H1 (cell line): ENCODE measurements around the gene JPH2. TPM values are rescaled to one million over a fixed set of nuclear protein-coding genes. Genes with fewer than 3 reads are reported as not detected.

Source experiments
- CHD7 ChIP-seq: fragments of 300-600 bp; sonication (generic); IDR thresholded peaks from 2 replicates; pipeline ENCODE4 v1.7.1; 2012; ENCODE audit warnings: low read length, moderate library complexity, mild to moderate bottlenecking, inconsistent platforms; ENCODE audit not compliant: insufficient replicate concordance
- EGR1 ChIP-seq: IDR thresholded peaks from 2 replicates; pipeline ENCODE4 v1.6.1; 2011; ENCODE audit warnings: low read depth, low read length, borderline replicate concordance
- GABPA ChIP-seq: IDR thresholded peaks from 2 replicates; pipeline ENCODE4 v1.6.1; 2011; ENCODE audit warnings: mild to moderate bottlenecking, low read length, moderate library complexity, borderline replicate concordance; ENCODE audit not compliant: insufficient read depth
- NANOG ChIP-seq: IDR thresholded peaks from 2 replicates; pipeline ENCODE4 v1.6.1; 2011; ENCODE audit warnings: low read length, low read depth, mild to moderate bottlenecking, inconsistent platforms; ENCODE audit not compliant: insufficient read depth, poor library complexity, severe bottlenecking
- POLR2A ChIP-seq, 2 experiments: IDR thresholded peaks; 1 replicate in 1 of 2; 2 replicates in 1 of 2; pipeline ENCODE4 v1.6.1; 2011; ENCODE audit warnings: low read depth in 2 of 2, low read length in 2 of 2, mild to moderate bottlenecking in 2 of 2; ENCODE audit errors: control extremely low read depth in 1 of 2
- POLR2AphosphoS5 ChIP-seq: IDR thresholded peaks from 2 replicates; pipeline ENCODE4 v1.6.1; 2011; ENCODE audit warnings: low read depth, low read length
- RBBP5 ChIP-seq: IDR thresholded peaks from 2 replicates; pipeline ENCODE4 v1.7.1; 2012; ENCODE audit warnings: low read depth, mild to moderate bottlenecking, inconsistent platforms, low read length, moderate library complexity, borderline replicate concordance
- SP1 ChIP-seq: IDR thresholded peaks from 2 replicates; pipeline ENCODE4 v1.6.1; 2011; ENCODE audit warnings: low read depth, low read length
- TAF1 ChIP-seq: IDR thresholded peaks from 2 replicates; pipeline ENCODE4 v1.6.1; 2011; ENCODE audit warnings: mild to moderate bottlenecking, low read depth, low read length
- TEAD4 ChIP-seq: IDR thresholded peaks from 2 replicates; pipeline ENCODE4 v1.6.1; 2012; ENCODE audit warnings: low read depth, low read length, inconsistent platforms, mixed read lengths
- polyA plus RNA-seq, 7 experiments: library from polyadenylated mRNA; depleted of rRNA in 3 of 7; stranded (reverse) in 5 of 7; unstranded in 2 of 7; fragments of >200 nt in 5 of 7; fragments of 200-250 nt in 2 of 7; gene quantifications; 1 replicate in 5 of 7; 2 replicates in 1 of 7; 4 replicates in 1 of 7; pipeline versions ENCODE4 v1.2.1 to v1.2.3, GENCODE V29; 2011 to 2013; ENCODE audit warnings: missing spikeins in 2 of 7, mixed read lengths in 2 of 7
- total RNA-seq: library from RNA; stranded (reverse); fragmentation: NEBNext Ultra II Directional; extraction: Animal tissue kit (Norgen Biotek cat#: 25700); gene quantifications from 2 replicates; pipeline ENCODE4 v1.2.1, GENCODE V29; 2021
- TF ChIP-seq, protein P1 (sequence below): IDR thresholded peaks from 2 replicates; pipeline ENCODE4 v1.6.1; 2011; ENCODE audit warnings: low read length, improper control_type of control experiment

Gene JPH2
- total and polyA plus RNA-seq, 2 of the 8 experiments (the other 6 are each of a cell fraction or from before 2014, with no cell fraction given): 0.59 to 1.3 TPM

DNA sequence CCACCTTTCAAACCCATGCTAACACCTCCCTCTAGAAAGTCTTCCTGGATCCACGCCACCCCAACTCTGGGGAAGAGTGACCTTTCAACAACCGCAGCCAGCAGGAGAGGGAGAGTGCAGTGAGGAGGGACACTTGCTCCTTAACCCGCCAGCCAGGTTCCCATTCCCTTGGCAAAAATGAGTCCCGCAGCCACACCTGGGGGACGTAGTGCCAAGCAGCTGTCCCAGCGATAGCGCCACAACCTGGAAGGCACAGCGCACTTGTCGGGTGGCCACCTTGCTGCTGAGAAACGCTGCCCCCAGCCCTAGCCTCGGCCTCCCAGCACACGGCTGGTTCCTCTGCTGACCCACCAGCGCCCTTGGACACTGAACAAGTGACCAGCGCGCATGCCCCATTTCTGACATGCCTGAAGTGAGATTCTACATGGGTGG is 119.3 kb downstream of the JPH2 start (continued):
- TF ChIP-seq CHD7 (no peak), POLR2AphosphoS5 (no peak), TAF1 (no peak), POLR2A (IDR thresholded peaks at IDR 0.05; ENCODE audit: control extremely low read depth in 1 of 2, low read depth in 2 of 2, low read length in 2 of 2) (no peak), EGR1 (no peak), GABPA (no peak), SP1 (no peak), RBBP5 (no peak), TEAD4 (no peak), NANOG (no peak)
- TF ChIP-seq, protein P1, sequence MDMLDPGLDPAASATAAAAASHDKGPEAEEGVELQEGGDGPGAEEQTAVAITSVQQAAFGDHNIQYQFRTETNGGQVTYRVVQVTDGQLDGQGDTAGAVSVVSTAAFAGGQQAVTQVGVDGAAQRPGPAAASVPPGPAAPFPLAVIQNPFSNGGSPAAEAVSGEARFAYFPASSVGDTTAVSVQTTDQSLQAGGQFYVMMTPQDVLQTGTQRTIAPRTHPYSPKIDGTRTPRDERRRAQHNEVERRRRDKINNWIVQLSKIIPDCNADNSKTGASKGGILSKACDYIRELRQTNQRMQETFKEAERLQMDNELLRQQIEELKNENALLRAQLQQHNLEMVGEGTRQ: no peak
- TF ChIP-seq, all 59 proteins: peak for 0
